GM18867 (cell line): Measurements from ENCODE around the gene SLC6A18.
"Not testable (repeated sequence)": the region's sequence is repeated elsewhere in the genome, so short reads cannot be mapped to it uniquely, and the experiment has no call there.

Experiments
- ATAC-seq: cut with Tn5 transposase; IDR thresholded peaks from one replicate; pipeline ENCODE4 v1.9.1; 2021; ENCODE audit warnings: mild to moderate bottlenecking, moderate library complexity; ENCODE audit not compliant: unreplicated experiment

Gene SLC6A18

GRCh38 chr5:1273745-1274144 is 48.6 kb downstream of the SLC6A18 start:
- no peak for ATAC-seq

- no peak for ATAC-seq
These were observed 49.3 kb downstream of the SLC6A18 start for GRCh38 chr5:1274471-1274870.

- ATAC-seq: not testable (repeated sequence)
These were observed 50.5 kb downstream of the SLC6A18 start for GRCh38 chr5:1275397-1276391.

GRCh38 chr5:1276930-1277329 is 51.7 kb downstream of the SLC6A18 start:
- ATAC-seq: no peak

DNA sequence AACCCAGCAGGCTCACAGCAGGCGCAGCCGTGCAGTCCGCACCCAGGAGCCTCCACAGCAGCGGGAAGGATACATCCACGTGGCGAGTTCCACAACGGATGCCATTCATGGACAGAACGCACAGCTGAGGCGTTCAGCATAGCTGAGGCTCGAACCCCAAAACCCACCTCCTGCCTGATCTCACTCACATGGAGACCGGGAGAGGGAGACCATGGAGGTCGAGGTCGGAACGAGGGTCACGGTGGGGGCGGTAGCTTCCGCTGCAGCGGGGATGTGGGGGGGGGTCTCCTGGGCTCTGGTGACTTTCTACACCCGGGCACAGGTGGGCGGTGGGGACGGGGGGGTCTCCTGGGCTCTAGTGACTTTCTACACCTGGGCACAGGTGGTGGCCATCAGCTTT is 52.1 kb downstream of the SLC6A18 start:
- ATAC-seq: no peak

DNA sequence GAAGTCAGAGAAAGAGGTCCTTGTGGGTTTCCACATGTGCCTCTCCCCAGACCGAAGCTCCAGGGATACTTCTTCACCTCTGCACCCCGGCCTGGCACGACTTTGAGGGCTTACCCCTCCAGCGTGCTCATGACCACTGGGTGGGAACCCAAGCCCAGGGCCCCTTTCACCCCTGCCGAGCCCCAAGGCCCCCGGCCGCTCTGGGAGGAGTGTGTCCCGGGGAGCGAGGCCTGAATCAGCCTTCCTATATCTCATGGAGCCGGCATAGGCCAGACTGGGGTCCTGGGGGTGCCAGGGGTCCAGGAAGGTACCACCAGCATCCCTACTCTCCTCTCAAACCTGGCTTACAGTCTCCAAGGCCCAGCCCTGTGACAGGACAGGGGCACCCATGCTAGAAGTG is 52.6 kb downstream of the SLC6A18 start:
- ATAC-seq: no peak

DNA sequence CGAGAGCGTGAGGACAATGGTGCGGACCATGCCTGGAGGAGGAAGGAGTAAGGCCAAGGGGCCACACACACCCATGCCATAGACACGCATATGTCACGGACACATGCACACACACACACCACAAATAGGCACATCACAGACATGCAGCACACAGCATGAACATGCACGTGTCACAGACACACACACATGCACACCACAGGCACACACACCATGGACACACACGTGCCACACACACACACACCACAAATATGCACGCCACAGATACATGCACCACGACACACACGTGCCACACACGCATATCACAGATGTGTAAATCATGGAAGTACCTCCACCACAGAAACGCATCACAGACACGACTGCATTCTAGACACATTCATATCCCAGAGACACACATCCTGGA is 53.0 kb downstream of the SLC6A18 start:
- no peak for ATAC-seq

- no peak for ATAC-seq
These were observed 53.7 kb downstream of the SLC6A18 start for GRCh38 chr5:1278656-1279442.

DNA sequence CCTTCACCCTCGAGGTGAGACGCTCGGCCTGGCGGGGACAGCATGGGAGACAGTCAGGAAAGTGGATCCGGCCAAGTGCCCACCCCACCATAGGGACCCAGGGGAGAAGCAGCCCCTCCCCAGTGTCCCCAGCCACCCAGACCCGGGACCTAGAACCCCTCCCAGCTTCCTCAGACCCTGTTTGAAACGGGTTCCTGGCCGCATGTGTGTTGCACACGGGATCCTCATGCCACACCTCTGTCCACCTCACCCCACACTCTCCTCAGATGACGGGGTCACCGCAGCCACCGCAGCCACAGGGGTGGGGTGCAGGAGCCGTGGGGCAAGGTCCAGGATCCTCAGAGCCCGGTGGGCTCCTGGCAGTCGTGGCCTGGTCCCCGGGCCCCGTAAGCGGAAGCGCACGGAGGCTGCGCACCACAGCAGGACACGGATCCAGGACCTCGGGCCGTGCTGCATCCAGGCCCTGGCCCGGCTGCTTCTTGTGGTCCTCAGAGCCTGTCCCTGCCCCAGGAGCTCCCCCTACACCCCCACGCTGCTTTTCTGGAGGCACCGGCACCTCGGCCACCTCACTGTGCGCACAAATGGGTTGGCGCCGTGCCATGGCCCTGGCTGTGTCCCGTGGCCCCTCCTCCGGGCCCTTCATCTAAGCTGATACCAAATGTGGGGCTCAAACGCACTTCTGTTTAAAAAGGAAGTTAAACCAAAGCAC is 54.4 kb downstream of the SLC6A18 start:
- ATAC-seq: no peak

DNA sequence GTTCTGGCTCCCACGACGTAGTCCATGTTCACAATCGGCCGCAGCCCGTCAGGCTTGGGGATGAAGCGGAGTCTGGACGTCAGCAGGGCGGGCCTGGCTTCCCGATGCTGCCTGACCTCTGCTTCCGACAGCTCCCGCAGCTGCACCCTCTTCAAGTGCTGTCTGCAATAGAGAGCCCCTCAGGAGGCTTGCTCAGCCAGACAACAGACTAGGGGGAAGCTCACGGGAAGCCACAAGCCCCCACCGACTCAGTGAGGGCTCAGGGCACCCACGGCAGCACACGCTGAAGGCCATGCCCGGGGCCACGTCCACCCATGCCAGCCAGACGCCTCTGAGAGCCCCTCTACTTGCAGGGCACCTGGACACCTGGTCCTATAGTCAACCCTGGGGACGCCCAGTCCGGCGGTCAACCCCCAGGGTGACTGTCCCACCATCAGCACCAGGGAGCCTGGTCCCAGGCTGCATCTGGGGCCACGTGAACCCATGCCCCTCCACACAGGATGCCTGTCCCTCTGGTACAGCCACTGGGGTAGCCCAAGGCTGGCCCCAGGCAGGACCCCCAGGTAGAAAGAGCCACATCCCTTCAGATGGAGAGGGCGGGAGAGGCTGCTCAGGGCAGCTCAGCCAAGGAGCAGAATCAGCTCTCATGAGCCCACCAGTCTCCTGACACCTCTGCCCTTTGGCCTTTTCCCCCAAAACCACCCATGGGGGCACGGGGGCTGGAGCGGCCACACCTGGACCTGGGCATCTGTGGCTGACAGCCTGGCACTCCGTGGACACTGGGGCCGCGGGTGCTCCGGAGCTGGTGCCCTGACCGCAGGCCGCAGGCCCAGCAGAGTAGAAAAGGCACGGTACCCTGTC is 55.2 kb downstream of the SLC6A18 start:
- no peak for ATAC-seq

- no peak for ATAC-seq
These were observed 56.1 kb downstream of the SLC6A18 start for GRCh38 chr5:1281038-1281882.

- no peak for ATAC-seq
These were observed 57.2 kb downstream of the SLC6A18 start for GRCh38 chr5:1282131-1282992.

- not testable (repeated sequence) for ATAC-seq
These were observed 58.0 kb downstream of the SLC6A18 start for GRCh38 chr5:1282993-1283728.

GRCh38 chr5:1283729-1284041 is 58.5 kb downstream of the SLC6A18 start:
- not testable (repeated sequence) for ATAC-seq

GRCh38 chr5:1284336-1284970 is 59.3 kb downstream of the SLC6A18 start:
- ATAC-seq: not testable (repeated sequence)

GRCh38 chr5:1285141-1285540 is 60.0 kb downstream of the SLC6A18 start:
- no peak for ATAC-seq

DNA sequence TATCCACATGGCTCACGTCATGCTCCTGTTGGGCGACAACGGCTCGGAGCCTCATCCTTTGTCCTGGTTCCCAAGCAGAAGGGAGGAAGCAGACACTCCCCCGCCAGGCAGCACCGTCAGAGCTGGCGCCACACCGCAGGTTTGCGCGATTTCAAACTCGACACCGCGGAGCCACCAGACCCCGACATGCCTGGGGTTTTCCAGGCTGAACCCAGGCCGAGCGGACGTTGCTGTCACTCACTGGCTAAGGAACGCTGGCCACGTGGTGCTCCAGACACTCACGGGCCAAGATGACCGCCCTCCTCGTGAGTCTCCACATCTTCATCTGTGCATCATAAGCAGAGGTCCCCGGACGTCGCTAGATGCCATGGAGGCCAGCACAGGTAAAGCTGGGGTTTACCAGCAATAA is 60.7 kb downstream of the SLC6A18 start:
- no peak for ATAC-seq
